OCI-LY1 (cell line): ENCODE results near the gene EGFL7.

ENCODE experiments used
- H2AFZ ChIP-seq: fragments of 200-600 bp; sonication (generic), shearing (Covaris generic); 2 replicates; pipeline ENCODE4 v1.6.0; 2014; ENCODE audit warnings: antibody characterized with exemption, mild to moderate bottlenecking, low read length
- H3F3A ChIP-seq: fragments of 200-600 bp; sonication (generic), shearing (Covaris generic); 2 replicates; pipeline ENCODE4 v1.6.0; 2014; ENCODE audit warnings: mild to moderate bottlenecking, antibody characterized with exemption, low read length, moderate library complexity; ENCODE audit not compliant: insufficient read depth
- H3K27ac ChIP-seq: fragments of 200-600 bp; sonication (generic); 2 replicates; pipeline ENCODE4 v1.5.1; 2014; ENCODE audit warnings: low read length, mixed run types, mild to moderate bottlenecking, low read depth; ENCODE audit not compliant: poor library complexity, severe bottlenecking
- H3K27me3 ChIP-seq: fragments of 200-600 bp; sonication (generic); 2 replicates; pipeline ENCODE4 v1.6.0; 2014; ENCODE audit warnings: antibody characterized with exemption, mild to moderate bottlenecking, low read length, moderate library complexity; ENCODE audit not compliant: insufficient read depth
- H3K36me3 ChIP-seq: fragments of 200-600 bp; sonication (generic); 2 replicates; pipeline ENCODE4 v1.6.1; 2014; ENCODE audit warnings: mild to moderate bottlenecking, antibody characterized with exemption, low read length, moderate library complexity, mixed read lengths; ENCODE audit not compliant: insufficient read depth
- H3K4me1 ChIP-seq: fragments of 200-600 bp; sonication (generic); 2 replicates; pipeline ENCODE4 v1.5.1; 2014; ENCODE audit warnings: mild to moderate bottlenecking, low read length, moderate library complexity; ENCODE audit not compliant: insufficient read depth, severe bottlenecking
- H3K4me2 ChIP-seq: fragments of 200-600 bp; sonication (generic), shearing (Covaris generic); 2 replicates; pipeline ENCODE4 v1.6.1; 2014; ENCODE audit warnings: low read length
- H3K4me3 ChIP-seq: fragments of 200-600 bp; sonication (generic); 2 replicates; pipeline ENCODE4 v1.5.1; 2014; ENCODE audit warnings: low read length, low read depth, mild to moderate bottlenecking, mixed read lengths; ENCODE audit not compliant: poor library complexity, severe bottlenecking
- H3K79me2 ChIP-seq: fragments of 200-600 bp; shearing (Covaris generic); 2 replicates; pipeline ENCODE4 v1.6.1; 2016; ENCODE audit warnings: mixed run types, low read length, mixed read lengths; ENCODE audit not compliant: insufficient read depth
- H3K9ac ChIP-seq: fragments of 200-600 bp; sonication (generic), shearing (Covaris generic); 2 replicates; pipeline ENCODE4 v1.6.1; 2014; ENCODE audit warnings: mild to moderate bottlenecking, low read length, mixed read lengths
- H3K9me2 ChIP-seq: fragments of 200-600 bp; sonication (generic), shearing (Covaris generic); 2 replicates; pipeline ENCODE4 v1.6.1; 2014; ENCODE audit warnings: low read depth, mild to moderate bottlenecking, low read length, mixed read lengths
- H3K9me3 ChIP-seq: fragments of 200-600 bp; shearing (Covaris generic); 2 replicates; pipeline ENCODE4 v1.6.1; 2014; ENCODE audit warnings: low read length, mixed read lengths
- H4K20me1 ChIP-seq: fragments of 200-600 bp; sonication (generic), shearing (Covaris generic); 2 replicates; pipeline ENCODE4 v1.6.0; 2016; ENCODE audit warnings: mild to moderate bottlenecking, low read length; ENCODE audit not compliant: insufficient read depth
- EZH2 ChIP-seq: fragments of 200-600 bp; sonication (generic), shearing (Covaris generic); IDR thresholded peaks from 2 replicates; pipeline ENCODE4 v1.8.0; 2017; ENCODE audit warnings: borderline replicate concordance, mixed run types, mild to moderate bottlenecking, antibody characterized with exemption, low read length, moderate library complexity, mixed read lengths
- TF ChIP-seq, protein P1 (sequence below): fragments of 200-600 bp; sonication (generic), shearing (Covaris generic); IDR thresholded peaks from 2 replicates; pipeline ENCODE4 v1.5.1; 2017; ENCODE audit warnings: mild to moderate bottlenecking, antibody characterized with exemption, low read length, moderate library complexity, mixed read lengths

EGFL7 gene

DNA sequence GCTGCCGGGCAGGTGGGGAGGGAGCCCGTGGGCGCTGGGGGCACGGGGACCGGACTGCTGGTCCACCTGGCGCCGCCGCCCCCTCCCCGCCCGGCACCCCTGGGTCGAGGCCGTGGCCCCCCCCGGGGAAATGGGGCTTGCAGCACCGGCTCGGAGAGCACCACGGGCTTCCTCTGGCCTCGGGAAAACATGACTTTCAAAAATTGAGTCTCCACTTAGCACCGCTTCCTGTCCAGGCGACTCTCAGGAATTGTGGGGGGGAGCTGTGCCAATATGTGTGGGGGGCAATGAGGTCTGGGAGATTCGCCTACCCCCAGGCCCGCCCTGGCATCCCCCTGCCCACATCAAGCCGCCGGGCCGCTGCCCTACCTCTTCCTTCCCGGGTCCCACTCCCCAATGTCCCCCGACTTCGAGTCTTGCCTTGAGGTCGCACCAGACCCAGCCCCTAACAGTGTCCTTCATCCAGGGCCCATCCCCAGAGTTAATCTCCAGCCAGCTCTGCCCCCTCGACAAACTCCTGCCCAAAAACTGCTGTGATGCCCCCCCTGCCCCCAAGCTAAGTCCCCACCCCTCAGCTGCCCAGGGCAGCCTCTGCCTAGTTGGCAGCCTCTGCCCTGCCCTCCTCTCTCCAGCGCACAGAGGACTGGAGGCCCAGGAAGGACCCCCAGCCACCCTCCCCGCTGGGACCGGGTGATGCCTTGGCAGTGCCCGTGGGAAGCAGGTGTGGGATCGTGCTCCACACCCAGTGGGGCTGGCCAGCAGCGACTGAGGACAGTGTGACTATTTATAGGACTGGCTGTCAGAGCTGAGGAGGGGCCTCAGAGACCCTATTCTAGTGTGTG, 3.9 kb downstream of the EGFL7 start:
- Histone ChIP-seq H3K79me2 (no peaks in the 10 kb centered on the region), H2AFZ (no peak overlapping the region), H3K36me3 (no peaks in the 10 kb centered on the region), H3F3A (no peaks in the 10 kb centered on the region), H3K9me3 (no peaks in the 10 kb centered on the region), H3K4me1 (no peaks in the 10 kb centered on the region), H3K27me3 (peaks cover 22% of the 10 kb centered on the region; the same call in 1 of the 2 replicates), H4K20me1 (no peaks in the 10 kb centered on the region), H3K4me2 (0 out of 2 replicates have a peak overlapping the region, but pooled peaks have one; percentile 26), H3K9ac (no peak overlapping the region), H3K4me3 (no peak overlapping the region), H3K9me2 (no peaks in the 10 kb centered on the region), H3K27ac (no peak overlapping the region)
- TF ChIP-seq, protein P1, sequence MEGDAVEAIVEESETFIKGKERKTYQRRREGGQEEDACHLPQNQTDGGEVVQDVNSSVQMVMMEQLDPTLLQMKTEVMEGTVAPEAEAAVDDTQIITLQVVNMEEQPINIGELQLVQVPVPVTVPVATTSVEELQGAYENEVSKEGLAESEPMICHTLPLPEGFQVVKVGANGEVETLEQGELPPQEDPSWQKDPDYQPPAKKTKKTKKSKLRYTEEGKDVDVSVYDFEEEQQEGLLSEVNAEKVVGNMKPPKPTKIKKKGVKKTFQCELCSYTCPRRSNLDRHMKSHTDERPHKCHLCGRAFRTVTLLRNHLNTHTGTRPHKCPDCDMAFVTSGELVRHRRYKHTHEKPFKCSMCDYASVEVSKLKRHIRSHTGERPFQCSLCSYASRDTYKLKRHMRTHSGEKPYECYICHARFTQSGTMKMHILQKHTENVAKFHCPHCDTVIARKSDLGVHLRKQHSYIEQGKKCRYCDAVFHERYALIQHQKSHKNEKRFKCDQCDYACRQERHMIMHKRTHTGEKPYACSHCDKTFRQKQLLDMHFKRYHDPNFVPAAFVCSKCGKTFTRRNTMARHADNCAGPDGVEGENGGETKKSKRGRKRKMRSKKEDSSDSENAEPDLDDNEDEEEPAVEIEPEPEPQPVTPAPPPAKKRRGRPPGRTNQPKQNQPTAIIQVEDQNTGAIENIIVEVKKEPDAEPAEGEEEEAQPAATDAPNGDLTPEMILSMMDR: no peak
- TF ChIP-seq EZH2: no peak

DNA sequence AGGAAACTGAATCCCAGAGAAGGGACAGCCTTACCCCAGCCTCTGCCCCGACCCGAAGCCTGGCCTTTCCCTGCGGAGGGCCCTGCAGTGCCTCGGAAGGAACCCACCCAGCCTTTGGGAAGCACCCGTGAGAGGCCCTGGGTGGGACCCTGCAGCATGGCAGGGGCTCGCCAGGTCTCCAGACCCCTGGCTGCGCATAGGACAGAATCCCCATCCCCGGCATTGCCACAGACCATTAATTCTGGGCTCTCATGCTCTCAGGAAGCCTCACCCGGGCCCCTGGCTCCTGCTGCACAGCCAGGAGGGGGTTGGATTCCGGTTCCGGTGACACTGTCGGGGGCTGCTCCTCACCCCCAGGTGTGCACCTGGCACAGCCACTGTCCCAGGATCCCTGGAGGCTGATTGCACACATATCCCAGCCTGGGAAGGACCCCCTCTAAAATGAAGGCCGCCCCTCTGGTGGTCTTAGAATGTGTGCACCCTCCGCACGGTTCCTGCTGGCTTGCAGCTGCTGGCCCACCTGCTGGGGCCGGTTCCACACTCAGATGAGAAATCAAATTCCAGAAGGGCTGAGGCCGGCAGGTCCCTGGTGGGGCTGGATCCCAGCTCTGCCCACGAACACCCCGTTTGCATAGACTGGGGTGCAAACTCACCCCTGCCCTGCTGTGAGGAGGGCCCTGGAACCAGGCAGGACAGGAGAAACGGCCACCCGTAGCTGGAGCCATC, 4.7 kb downstream of the EGFL7 start:
- Histone ChIP-seq H3K4me2 (no peak overlapping the region), H3K9me3 (no peaks in the 10 kb centered on the region), H3F3A (no peaks in the 10 kb centered on the region), H3K4me1 (no peaks in the 10 kb centered on the region), H3K4me3 (no peak overlapping the region), H3K36me3 (no peaks in the 10 kb centered on the region), H2AFZ (no peak overlapping the region), H3K27me3 (peaks cover 22% of the 10 kb centered on the region; the same call in 1 of the 2 replicates), H3K9me2 (no peaks in the 10 kb centered on the region), H4K20me1 (no peaks in the 10 kb centered on the region), H3K9ac (no peak overlapping the region), H3K27ac (no peak overlapping the region), H3K79me2 (no peaks in the 10 kb centered on the region)
- no peak for TF ChIP-seq EZH2
- TF ChIP-seq, protein P1: no peak

DNA sequence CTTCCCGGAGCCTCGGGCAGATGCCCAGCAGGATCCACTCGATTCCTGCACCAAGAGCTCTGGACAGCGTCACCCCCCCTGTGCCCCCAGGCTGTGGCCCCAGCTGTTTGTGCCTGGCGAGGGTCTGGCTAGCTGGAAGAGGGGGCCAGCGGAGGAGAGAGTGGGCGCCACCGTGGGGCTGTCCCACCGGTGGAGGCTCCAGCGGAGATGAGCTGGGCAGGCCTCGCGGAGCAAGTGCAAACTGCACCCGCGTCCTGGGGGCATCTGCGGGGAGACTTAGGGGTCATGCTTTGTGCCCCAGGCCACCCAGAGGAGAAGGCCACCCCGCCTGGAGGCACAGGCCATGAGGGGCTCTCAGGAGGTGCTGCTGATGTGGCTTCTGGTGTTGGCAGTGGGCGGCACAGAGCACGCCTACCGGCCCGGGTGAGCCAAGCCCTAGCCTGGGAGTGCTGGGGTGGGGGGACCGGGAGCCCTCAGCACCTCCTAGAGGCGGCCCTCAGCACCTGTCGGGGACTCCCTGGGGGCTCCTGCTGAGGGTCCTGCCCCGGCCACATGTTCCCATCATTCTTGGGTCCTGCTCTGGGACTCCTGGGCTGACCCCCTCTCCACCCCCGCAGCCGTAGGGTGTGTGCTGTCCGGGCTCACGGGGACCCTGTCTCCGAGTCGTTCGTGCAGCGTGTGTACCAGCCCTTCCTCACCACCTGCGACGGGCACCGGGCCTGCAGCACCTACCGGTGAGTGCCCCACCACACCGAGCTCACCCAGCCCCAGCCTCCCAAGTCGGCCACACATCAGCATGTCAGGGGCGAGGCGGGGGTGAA, 5.4 kb downstream of the EGFL7 start:
- no peaks in the 10 kb centered on the region for H3K79me2 ChIP-seq
- no peaks in the 10 kb centered on the region for H3K4me1 ChIP-seq
- no peaks in the 10 kb centered on the region for H3K9me2 ChIP-seq
- no peaks in the 10 kb centered on the region for H4K20me1 ChIP-seq
- no peaks in the 10 kb centered on the region for H3K9me3 ChIP-seq
- H3K4me2 ChIP-seq: no peak overlapping the region
- H3K36me3 ChIP-seq: no peaks in the 10 kb centered on the region
- peaks cover 20% of the 10 kb centered on the region; the same call in 1 of the 2 replicates for H3K27me3 ChIP-seq
- H3F3A ChIP-seq: no peaks in the 10 kb centered on the region
- no peak overlapping the region for H2AFZ ChIP-seq
- no peak overlapping the region for H3K4me3 ChIP-seq
- no peak overlapping the region for H3K9ac ChIP-seq
- H3K27ac ChIP-seq: no peak overlapping the region
- TF ChIP-seq, protein P1: no peak
